Neural progenitor cell (in vitro differentiated cells): Measurements from ENCODE around the gene LOC101059915.

ENCODE experiments used
- DNase-seq: peaks from one replicate; pipeline ENCODE4 v3.0.0-alpha.2; 2016; ENCODE audit warnings: low spot score
- H2AFZ ChIP-seq: fragments of 200-600 bp; sonication (generic); replicated peaks from 2 replicates; pipeline ENCODE4 v1.6.1; 2016; ENCODE audit warnings: antibody characterized with exemption
- H3F3A ChIP-seq: fragments of 200-600 bp; sonication (generic); 2 replicates; pipeline ENCODE4 v1.6.1; 2016; ENCODE audit warnings: antibody characterized with exemption, low read depth
- H3K27ac ChIP-seq: fragments of 200-600 bp; sonication (generic); 2 replicates; pipeline ENCODE4 v1.5.1; 2016; ENCODE audit warnings: mild to moderate bottlenecking
- H3K27me3 ChIP-seq: fragments of 200-600 bp; sonication (generic); 2 replicates; pipeline ENCODE4 v1.6.1; 2016; ENCODE audit warnings: mild to moderate bottlenecking, moderate library complexity
- H3K36me3 ChIP-seq: fragments of 200-600 bp; sonication (generic); 2 replicates; pipeline ENCODE4 v1.5.1; 2016
- H3K4me1 ChIP-seq: fragments of 200-600 bp; sonication (generic); 2 replicates; pipeline ENCODE4 v1.6.1; 2016; ENCODE audit warnings: mixed run types
- H3K4me2 ChIP-seq: fragments of 200-600 bp; sonication (generic); 2 replicates; pipeline ENCODE4 v1.6.1; 2016
- H3K4me3 ChIP-seq: fragments of 200-600 bp; sonication (generic); 2 replicates; pipeline ENCODE4 v1.5.1; 2016
- H3K79me2 ChIP-seq: fragments of 200-600 bp; sonication (generic); 2 replicates; pipeline ENCODE4 v1.6.1; 2016; ENCODE audit warnings: low read depth
- H3K9ac ChIP-seq: fragments of 200-600 bp; sonication (generic); 2 replicates; pipeline ENCODE4 v1.6.1; 2016
- H3K9me3 ChIP-seq: fragments of 200-600 bp; sonication (generic); 2 replicates; pipeline ENCODE4 v1.5.1; 2016; ENCODE audit warnings: low read depth
- H4K20me1 ChIP-seq: fragments of 200-600 bp; sonication (generic); 2 replicates; pipeline ENCODE4 v1.6.1; 2016; ENCODE audit warnings: low read depth
- H3K27ac Mint-ChIP-seq: 3 replicates; pipeline ENCODE4 v1.8.0; 2021; ENCODE audit warnings: mixed read lengths
- H3K27me3 Mint-ChIP-seq: 2 replicates; pipeline ENCODE4 v1.8.0; 2022; ENCODE audit warnings: low read depth, mild to moderate bottlenecking, inconsistent platforms, moderate library complexity, mixed read lengths; ENCODE audit not compliant: insufficient read depth
- H3K36me3 Mint-ChIP-seq: 3 replicates; pipeline ENCODE4 v1.8.0; 2021; ENCODE audit warnings: mixed read lengths
- H3K4me1 Mint-ChIP-seq: 3 replicates; pipeline ENCODE4 v1.8.0; 2021; ENCODE audit warnings: mixed read lengths
- H3K4me3 Mint-ChIP-seq: 3 replicates; pipeline ENCODE4 v1.8.0; 2021; ENCODE audit warnings: mild to moderate bottlenecking, moderate library complexity, mixed read lengths
- H3K9me3 Mint-ChIP-seq: 3 replicates; pipeline ENCODE4 v1.8.0; 2020; ENCODE audit warnings: mixed read lengths
- CTCF ChIP-seq: fragments of 200-600 bp; sonication (generic); IDR thresholded peaks from 2 replicates; pipeline ENCODE4 v1.5.1; 2017; ENCODE audit warnings: antibody characterized with exemption, mild to moderate bottlenecking
- EZH2 ChIP-seq: fragments of 200-600 bp; sonication (generic); IDR thresholded peaks from 2 replicates; pipeline ENCODE4 v1.6.1; 2017; ENCODE audit warnings: antibody characterized with exemption, mild to moderate bottlenecking, moderate library complexity
- EZH2phosphoT487 ChIP-seq: fragments of 200-600 bp; sonication (generic); IDR thresholded peaks from 2 replicates; pipeline ENCODE4 v1.6.1; 2017; ENCODE audit warnings: antibody characterized with exemption

Gene LOC101059915

DNA sequence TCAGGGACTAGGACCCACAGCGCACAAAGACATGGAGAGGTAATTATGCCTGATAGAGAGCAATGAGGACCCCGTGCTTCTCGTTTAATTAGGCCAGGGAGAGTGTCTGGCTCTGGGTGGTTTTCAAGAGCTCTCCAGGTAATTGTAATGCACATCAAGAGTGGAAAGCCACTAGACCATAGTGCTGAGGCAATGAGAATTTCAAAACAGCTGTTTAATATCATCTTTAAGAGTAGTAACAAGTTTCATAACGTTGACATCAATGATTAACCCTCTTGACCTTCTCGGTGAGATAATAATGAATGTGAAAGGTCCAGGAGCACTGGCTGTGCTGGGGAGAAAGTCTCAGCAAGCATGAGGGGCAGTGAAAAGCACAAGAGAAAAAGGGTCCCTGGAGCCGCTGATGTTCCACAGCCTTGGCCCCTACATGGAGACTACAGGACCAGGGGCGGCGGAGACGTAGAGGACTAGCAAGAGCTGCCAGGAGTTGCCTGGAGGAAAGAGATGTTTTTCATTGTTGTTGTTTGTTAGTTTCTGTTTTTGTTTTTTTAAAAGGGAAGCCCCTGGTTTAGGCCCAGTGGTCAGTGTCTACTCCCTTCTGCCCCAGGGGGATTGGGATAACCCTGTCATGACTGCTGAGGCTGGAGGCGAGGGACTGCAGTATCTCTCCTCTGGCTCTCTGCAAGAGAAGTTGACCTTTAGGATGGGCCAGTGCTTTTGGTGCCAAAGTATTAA lies 34.3 kb upstream of the LOC101059915 start:
- peaks cover 4% of the 10 kb centered on the region for H3K9me3 Mint-ChIP-seq
- no peak overlapping the region for H3K4me3 ChIP-seq
- TF ChIP-seq CTCF = no peak
- no peak for TF ChIP-seq EZH2phosphoT487
- no peak for TF ChIP-seq EZH2

GRCh38 chrX:71634366-71634765 lies 33.0 kb upstream of the LOC101059915 start:
- Histone ChIP-seq H4K20me1 (no peaks in the 10 kb centered on the region), H3K4me1 (no peaks in the 10 kb centered on the region), H3K9me3 (no peaks in the 10 kb centered on the region), H3F3A (no peaks in the 10 kb centered on the region), H3K79me2 (no peaks in the 10 kb centered on the region), H2AFZ (no peak overlapping the region), H3K27ac (no peak overlapping the region), H3K4me3 (no peak overlapping the region), H3K9ac (no peak overlapping the region), H3K27me3 (no peaks in the 10 kb centered on the region), H3K36me3 (no peaks in the 10 kb centered on the region), H3K4me2 (no peak overlapping the region)
- H3K27ac Mint-ChIP-seq = no peak overlapping the region
- no peak overlapping the region for H3K4me3 Mint-ChIP-seq
- no peak for DNase-seq
- no peaks in the 10 kb centered on the region for H3K36me3 Mint-ChIP-seq
- TF ChIP-seq EZH2 (no peak), CTCF (no peak), EZH2phosphoT487 (no peak)
- H3K27me3 Mint-ChIP-seq = peaks cover 4% of the 10 kb centered on the region
- H3K9me3 Mint-ChIP-seq = peaks cover 4% of the 10 kb centered on the region
- H3K4me1 Mint-ChIP-seq = no peaks in the 10 kb centered on the region

More for the DNA sequence above, 34.3 kb upstream of the LOC101059915 start:
- H3K27me3 ChIP-seq = no peaks in the 10 kb centered on the region
- H4K20me1 ChIP-seq = no peaks in the 10 kb centered on the region
- no peak overlapping the region for H2AFZ ChIP-seq
- Mint-ChIP-seq H3K27me3 (peaks cover 7% of the 10 kb centered on the region), H3K4me1 (no peaks in the 10 kb centered on the region), H3K36me3 (no peaks in the 10 kb centered on the region), H3K27ac (no peak overlapping the region), H3K4me3 (no peak overlapping the region)
- H3K9ac ChIP-seq = no peak overlapping the region
- no peaks in the 10 kb centered on the region for H3F3A ChIP-seq
- no peaks in the 10 kb centered on the region for H3K4me1 ChIP-seq
- H3K36me3 ChIP-seq = no peaks in the 10 kb centered on the region
- no peak overlapping the region for H3K27ac ChIP-seq
- no peak for DNase-seq
- no peak overlapping the region for H3K4me2 ChIP-seq
- H3K9me3 ChIP-seq = no peaks in the 10 kb centered on the region
- no peaks in the 10 kb centered on the region for H3K79me2 ChIP-seq

- DNase-seq = no peak
- Histone ChIP-seq H4K20me1 (no peaks in the 10 kb centered on the region), H3K36me3 (no peaks in the 10 kb centered on the region), H2AFZ (no peak overlapping the region), H3K79me2 (no peaks in the 10 kb centered on the region), H3K4me2 (no peak overlapping the region), H3K27ac (no peak overlapping the region), H3K9ac (no peak overlapping the region), H3K4me3 (no peak overlapping the region), H3K4me1 (no peaks in the 10 kb centered on the region), H3K27me3 (no peaks in the 10 kb centered on the region), H3K9me3 (no peaks in the 10 kb centered on the region), H3F3A (no peaks in the 10 kb centered on the region)
- H3K27ac Mint-ChIP-seq = no peak overlapping the region
- no peak overlapping the region for H3K4me3 Mint-ChIP-seq
- TF ChIP-seq EZH2 (no peak), CTCF (no peak), EZH2phosphoT487 (no peak)
- H3K4me1 Mint-ChIP-seq = no peaks in the 10 kb centered on the region
- no peaks in the 10 kb centered on the region for H3K36me3 Mint-ChIP-seq
- peaks cover 3% of the 10 kb centered on the region for H3K27me3 Mint-ChIP-seq
- peaks cover 7% of the 10 kb centered on the region for H3K9me3 Mint-ChIP-seq
These were observed 30.7 kb upstream of the LOC101059915 start for GRCh38 chrX:71636438-71637252.
